Measurements from ENCODE around the gene ZBTB40.

ZBTB40 gene

GRCh38 chr1:22472596-22472995, 20.9 kb downstream of the ZBTB40 start:
- no peak for DNase-seq

- DNase-seq: no peak
Measured at GRCh38 chr1:22473952-22474351, 22.3 kb downstream of the ZBTB40 start.

GRCh38 chr1:22476566-22476965, 24.9 kb downstream of the ZBTB40 start:
- DNase-seq: no peak

GRCh38 chr1:22483121-22483520, 31.5 kb downstream of the ZBTB40 start:
- no peak for DNase-seq

GRCh38 chr1:22484706-22485345, 33.2 kb downstream of the ZBTB40 start:
- no peak for DNase-seq

- DNase-seq: no peak
Measured at GRCh38 chr1:22485431-22485830, 33.8 kb downstream of the ZBTB40 start.

- DNase-seq: no peak
Measured at GRCh38 chr1:22487781-22488180, 36.1 kb downstream of the ZBTB40 start.

GRCh38 chr1:22488319-22488718, 36.7 kb downstream of the ZBTB40 start:
- DNase-seq: no peak

GRCh38 chr1:22489278-22489677, 37.6 kb downstream of the ZBTB40 start:
- no peak for DNase-seq

- no peak for DNase-seq
Measured at GRCh38 chr1:22489823-22490222, 38.2 kb downstream of the ZBTB40 start.

GRCh38 chr1:22490309-22490708, 38.7 kb downstream of the ZBTB40 start:
- no peak for DNase-seq

- no peak for DNase-seq
Measured at GRCh38 chr1:22491995-22492715, 40.5 kb downstream of the ZBTB40 start.

GRCh38 chr1:22494144-22494543, 42.5 kb downstream of the ZBTB40 start:
- no peak for DNase-seq

- DNase-seq: no peak
Measured at GRCh38 chr1:22494943-22495579, 43.4 kb downstream of the ZBTB40 start.

- no peak for DNase-seq
Measured at GRCh38 chr1:22496536-22497160, 45.0 kb downstream of the ZBTB40 start.

- DNase-seq: no peak
Measured at GRCh38 chr1:22498463-22498862, 46.8 kb downstream of the ZBTB40 start.

GRCh38 chr1:22500058-22500457, 48.4 kb downstream of the ZBTB40 start:
- DNase-seq: no peak

- no peak for DNase-seq
Measured at GRCh38 chr1:22500471-22500870, 48.8 kb downstream of the ZBTB40 start.

- DNase-seq: no peak
Measured at GRCh38 chr1:22502202-22502601, 50.6 kb downstream of the ZBTB40 start.

GRCh38 chr1:22503721-22504410, 52.2 kb downstream of the ZBTB40 start:
- DNase-seq: no peak

GRCh38 chr1:22506130-22506692, 54.6 kb downstream of the ZBTB40 start:
- DNase-seq: no peak

GRCh38 chr1:22507587-22507986, 55.9 kb downstream of the ZBTB40 start:
- no peak for DNase-seq

GRCh38 chr1:22508329-22508728, 56.7 kb downstream of the ZBTB40 start:
- no peak for DNase-seq
